ENCODE results near the gene NNAT. TPM values are rescaled to one million over a fixed set of nuclear protein-coding genes. Genes with fewer than 3 reads are reported as not detected.

The NNAT gene
- total and polyA plus RNA-seq, 10 donors = 0.20 to 0.35 (median 0.29) TPM; not detected in 5

GRCh38 chr20:37511610-37512275 is 9.3 kb upstream of the NNAT start:
- intact Hi-C loops (cut with DNase I; ENCODE audit: low total_unique reads) = no loop called here
- H3K36me3 ChIP-seq = peaks cover 0 to 87% (median 25%) of the 10 kb centered on the region in 6 donors
- WGBS, 5 donors = 91 to 98% (median 95%) methylated on average over 6 of the region's 6 CpGs

DNA sequence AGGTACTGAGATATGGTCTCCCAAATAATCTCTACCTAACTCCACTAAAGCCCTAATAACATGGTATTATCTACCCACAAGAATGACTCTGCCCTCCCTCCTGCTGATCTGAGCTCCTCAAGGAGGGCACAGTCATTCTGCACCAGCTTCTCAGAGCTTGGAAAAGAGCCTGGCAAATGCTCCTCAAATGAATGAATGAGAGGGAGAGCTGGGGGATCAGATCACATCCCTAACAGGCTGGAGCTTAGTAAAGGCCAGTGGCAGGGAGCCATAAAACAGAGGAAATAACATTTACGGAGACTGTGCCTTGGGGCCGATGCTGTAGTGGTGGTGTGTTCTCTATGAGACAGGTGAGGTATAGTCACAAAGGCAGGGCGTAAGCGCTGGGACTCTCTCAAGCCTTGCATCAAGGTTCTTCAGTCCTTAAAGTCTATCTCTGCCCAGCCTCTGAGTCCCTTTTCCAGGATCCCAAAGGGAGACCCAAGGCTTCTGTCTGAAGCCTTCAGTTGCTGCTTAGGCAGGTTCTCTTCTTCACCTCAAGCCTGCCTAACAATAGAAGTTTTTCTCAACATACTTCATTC is 7.2 kb upstream of the NNAT start:
- TF ChIP-seq POLR2A (IDR thresholded peaks at IDR 0.05) (no peak), CTCF (IDR thresholded peaks at IDR 0.05 in 8 of 11, conservative IDR thresholded peaks at IDR 0.05 in 3 of 11) (no peak), POLR2AphosphoS5 (IDR thresholded peaks at IDR 0.05) (no peak)
- no peaks in the 10 kb centered on the region for H3K9me3 ChIP-seq
- H3K27ac ChIP-seq = no peak overlapping the region
- peaks cover 0 to 97% (median 40%) of the 10 kb centered on the region in 6 donors for H3K36me3 ChIP-seq
- DNase-seq = no peak
- intact Hi-C loops (cut with DNase I; ENCODE audit: low total_unique reads) = no loop called here
- no peak overlapping the region for H3K4me3 ChIP-seq
- 81 to 97% (median 94%) methylated on average over 4 of the region's 4 CpGs for WGBS, 5 donors
- H3K4me1 ChIP-seq = peaks cover 0 to 20% (median 8%) of the 10 kb centered on the region in 6 donors
- no peaks in the 10 kb centered on the region for H3K27me3 ChIP-seq (replicated peaks in 1 of 7)

More at GRCh38 chr20:37511610-37512275, 9.3 kb upstream of the NNAT start:
- Histone ChIP-seq H3K27me3 (replicated peaks in 1 of 7) (no peaks in the 10 kb centered on the region), H3K4me3 (no peak overlapping the region), H3K4me1 (peaks cover 0 to 11% (median 3%) of the 10 kb centered on the region in 6 donors), H3K9me3 (no peaks in the 10 kb centered on the region), H3K27ac (no peak overlapping the region)
- DNase-seq = no peak
- TF ChIP-seq POLR2AphosphoS5 (IDR thresholded peaks at IDR 0.05) (no peak), CTCF (IDR thresholded peaks at IDR 0.05 in 8 of 11, conservative IDR thresholded peaks at IDR 0.05 in 3 of 11) (no peak), POLR2A (IDR thresholded peaks at IDR 0.05) (no peak)

DNA sequence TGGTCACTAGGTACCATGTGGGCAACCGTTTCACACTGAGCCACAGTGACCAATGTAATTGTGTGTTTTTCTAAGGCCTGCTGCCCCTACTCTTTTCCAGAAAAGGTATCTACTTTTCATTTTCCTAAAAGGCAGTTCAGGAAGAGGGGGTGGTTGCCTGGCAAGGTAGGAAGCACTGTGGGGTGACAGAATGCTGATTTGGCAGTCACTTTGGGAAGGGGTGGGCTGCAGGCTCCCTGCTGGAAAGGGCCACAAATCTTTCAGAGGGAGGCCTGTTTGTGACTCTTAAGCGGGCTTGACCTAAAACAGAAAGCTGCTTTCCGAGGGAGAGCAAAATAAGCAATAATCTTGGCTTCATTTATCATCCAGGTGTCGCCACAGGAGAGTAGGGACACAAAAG is 5.2 kb upstream of the NNAT start:
- TF ChIP-seq POLR2AphosphoS5 (IDR thresholded peaks at IDR 0.05) = no peak
- TF ChIP-seq CTCF (IDR thresholded peaks at IDR 0.05 in 8 of 11, conservative IDR thresholded peaks at IDR 0.05 in 3 of 11) = no peak
- TF ChIP-seq POLR2A (IDR thresholded peaks at IDR 0.05) = no peak
- Histone ChIP-seq H3K27ac (no peak overlapping the region), H3K9me3 (no peaks in the 10 kb centered on the region), H3K4me1 (peaks cover 0 to 40% (median 26%) of the 10 kb centered on the region in 6 donors), H3K4me3 (no peak overlapping the region), H3K27me3 (replicated peaks in 1 of 7) (no peaks in the 10 kb centered on the region), H3K36me3 (peaks cover 0 to 98% (median 42%) of the 10 kb centered on the region in 6 donors)
- DNase-seq = no peak
- WGBS, 5 donors = 91 to 96% (median 94%) methylated on average over 4 of the region's 4 CpGs
- intact Hi-C loops (cut with DNase I; ENCODE audit: low total_unique reads) = no loop called here

All from spleen (tissue), 11 donors.